ENCODE data around the gene PALS1.

Gene PALS1

DNA sequence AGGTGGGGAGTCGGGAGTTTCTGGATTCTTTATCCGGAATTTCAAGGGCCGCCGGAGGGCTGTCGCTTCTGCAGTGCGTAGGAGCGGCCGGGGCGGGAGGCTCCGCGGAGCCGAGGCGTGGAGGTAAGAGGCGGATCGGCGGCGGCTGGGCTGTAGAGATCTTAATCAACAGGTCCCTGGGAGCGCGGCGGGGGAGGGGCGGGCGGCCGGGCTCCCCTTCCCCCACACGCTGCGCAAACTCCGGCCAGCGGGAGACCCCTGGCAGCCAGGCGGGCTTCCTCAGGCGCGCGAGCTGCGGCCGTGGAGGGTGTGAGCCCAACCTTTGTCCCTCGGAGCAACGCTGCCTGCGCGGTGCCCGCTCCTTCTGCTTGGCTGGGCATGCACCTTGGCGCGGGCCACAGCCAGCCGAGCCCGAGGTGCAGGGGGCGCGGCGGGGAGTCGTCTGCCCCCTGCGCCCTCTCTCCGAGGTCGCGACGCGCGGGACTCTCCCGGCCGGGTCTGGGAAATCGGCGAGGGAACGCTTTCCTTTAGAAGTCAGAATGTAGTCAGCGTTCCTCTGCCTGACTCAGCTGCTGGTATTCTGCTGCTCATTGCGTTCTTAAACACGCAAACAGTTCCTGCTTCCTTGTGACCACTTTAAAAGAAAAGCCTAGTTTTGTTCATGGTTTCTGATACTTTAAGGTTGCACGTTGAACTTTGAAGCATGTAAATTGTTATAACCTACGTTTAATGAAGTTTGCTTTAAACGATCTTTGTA lies at the start of gene PALS1:
Gene PALS1 (plus strand): TSS at position 25 of the 757 bp plus-strand sequence. CDS start 37,736 bp downstream, outside the sequence.
- DNase-seq (ENCODE audit: low spot score) = no peak

DNA sequence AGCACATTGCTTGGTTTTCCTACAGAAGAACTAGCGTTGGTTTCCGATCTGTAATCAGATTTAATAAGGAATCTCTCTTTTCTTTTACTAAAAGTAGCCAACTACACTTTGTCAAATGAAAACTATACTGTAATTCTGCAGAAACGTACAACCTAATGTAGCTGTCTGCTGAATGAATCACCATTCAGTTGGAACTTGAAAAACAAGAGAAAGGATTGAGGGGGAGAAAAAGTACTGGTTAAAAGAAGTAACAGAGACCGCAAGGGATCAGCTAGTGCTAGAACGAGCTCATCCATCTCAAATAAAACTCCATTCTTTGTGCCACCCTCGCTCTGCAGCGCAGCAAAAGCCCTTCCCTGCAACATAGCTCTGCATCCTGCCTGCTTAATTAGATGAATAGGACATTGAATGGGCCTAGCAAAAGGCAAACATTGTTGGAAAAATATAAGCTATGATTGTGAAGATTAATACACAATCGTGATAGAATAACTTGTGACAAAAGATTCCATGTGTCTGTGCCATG lies 49.4 kb upstream of the PALS1 start:
- DNase-seq (ENCODE audit: low spot score) = no peak

DNA sequence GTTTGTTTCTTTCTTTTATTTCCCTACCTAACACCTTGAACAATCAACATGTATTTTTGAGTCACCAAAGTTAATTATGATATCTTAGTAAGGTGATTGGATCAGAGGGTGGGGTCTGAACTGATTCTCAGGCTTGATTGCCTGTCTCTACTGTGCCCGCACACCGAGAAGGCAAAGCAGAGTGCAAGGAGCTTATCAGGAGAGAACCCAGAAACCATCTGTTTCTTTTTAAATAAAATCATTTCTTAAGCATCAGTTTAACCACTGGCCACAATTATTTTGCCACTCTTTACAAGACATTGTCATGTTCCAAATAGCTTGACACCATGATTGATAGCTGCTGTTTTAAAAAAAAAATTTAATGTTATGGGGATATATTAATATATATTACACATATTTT lies 48.9 kb upstream of the PALS1 start:
- no peak for DNase-seq (ENCODE audit: low spot score)

DNA sequence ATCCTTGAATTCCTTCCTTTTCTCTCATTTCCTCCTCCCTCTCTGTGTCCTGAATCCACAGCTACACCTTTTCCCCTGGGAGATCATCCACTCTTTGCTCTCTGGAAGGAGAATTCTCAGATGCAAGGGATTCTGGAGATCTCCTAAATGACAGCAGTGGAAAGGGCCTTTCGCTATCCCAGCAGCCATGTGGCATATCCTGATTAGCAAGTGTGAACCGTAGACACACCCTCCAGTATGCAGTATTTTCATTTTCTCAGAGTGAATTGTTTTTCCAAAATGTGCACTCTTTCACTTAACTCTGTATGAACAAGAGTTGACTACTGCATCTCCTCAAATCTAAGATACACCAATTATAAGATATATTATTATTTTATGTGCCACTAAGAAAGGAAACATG lies 46.0 kb upstream of the PALS1 start:
- no peak for DNase-seq (ENCODE audit: low spot score)

DNA sequence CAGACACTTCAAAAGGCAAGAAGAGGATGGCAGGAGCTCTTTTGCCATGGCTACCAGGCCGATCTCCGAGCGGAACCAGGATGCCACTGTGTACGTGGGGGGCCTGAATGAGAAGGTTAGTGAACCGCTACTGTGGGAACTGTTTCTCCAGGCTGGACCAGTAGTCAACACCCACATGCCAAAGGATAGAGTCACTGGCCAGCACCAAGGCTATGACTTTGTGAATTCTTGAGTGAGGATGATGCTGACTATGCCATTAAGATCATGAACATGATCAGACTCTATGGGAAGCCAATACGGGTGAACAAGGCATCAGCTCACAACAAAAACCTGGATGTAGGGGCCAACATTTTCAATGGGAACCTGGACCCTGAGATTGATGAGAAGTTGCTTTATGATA lies 42.2 kb upstream of the PALS1 start:
- DNase-seq (ENCODE audit: low spot score) = no peak

DNA sequence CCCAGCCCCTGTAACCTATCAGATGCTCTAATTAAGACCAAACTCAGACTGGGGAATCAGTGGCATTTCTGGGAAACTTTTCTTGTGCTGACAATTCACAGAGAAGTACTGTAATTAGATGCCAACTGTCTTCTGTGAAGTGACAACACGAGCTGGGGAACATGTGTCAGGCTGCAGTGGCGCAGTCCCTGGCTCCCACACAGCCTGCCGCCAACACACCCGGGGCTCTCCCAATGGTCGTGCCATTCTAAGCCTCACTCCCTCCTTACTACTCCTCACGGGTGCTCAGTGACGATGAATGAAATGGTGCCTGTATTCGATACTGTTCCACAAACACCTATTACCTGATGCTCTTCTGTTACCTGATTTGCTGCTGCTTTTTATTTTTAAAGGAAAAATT lies 33.4 kb upstream of the PALS1 start:
- DNase-seq (ENCODE audit: low spot score) = no peak

DNA sequence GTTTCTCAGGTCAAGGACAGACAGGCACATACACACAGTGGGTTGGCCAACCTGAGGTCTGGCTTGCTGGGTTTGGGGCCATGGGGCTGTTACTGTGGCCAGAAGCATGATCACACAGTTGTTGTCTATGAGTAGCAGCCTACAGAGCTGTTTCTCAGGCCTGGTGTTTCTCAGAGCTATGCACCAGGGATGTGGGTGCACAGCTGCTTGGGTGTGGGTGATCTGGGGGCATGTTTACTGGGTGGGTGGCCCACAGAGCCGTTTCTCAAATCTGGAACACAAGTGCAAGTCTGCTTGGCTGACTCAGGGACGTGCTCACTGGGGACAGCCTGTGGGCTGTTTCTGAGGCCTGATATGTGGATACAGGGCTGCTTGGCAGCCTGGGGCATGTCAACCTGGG lies 23.1 kb upstream of the PALS1 start:
- DNase-seq (ENCODE audit: low spot score) = no peak

DNA sequence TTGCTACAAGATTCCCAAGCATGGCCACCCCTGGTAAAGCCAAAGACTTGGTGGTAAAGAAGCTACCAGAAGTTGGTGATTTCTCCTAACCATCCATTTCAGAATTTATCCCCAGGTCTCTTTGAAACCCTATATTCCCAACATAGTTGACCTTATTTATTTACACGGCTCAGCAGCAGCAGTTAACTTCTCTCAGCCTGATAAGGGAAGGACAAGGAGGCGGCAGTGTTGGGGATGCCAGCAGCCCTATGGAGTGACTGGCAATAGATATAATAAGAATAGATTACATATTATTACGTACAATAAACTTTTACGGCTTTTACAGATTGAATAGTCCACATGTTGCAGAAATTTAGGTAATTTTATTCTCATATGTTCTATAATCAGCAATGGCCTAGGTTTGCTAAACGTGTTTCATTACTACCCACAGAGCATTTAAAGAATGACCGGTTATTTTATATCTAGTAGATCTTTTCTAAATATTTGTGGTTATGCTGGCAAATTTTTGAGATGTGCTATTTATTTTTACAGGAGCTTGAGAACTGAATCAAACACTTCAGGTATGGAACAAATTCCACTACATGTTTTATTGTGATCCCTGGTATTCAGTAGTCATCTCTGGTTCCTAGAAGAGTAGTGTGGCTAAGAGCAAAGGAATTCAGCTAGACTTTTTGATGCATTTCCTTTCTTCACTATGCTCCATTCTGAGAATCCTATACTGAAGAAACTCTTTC lies 19.8 kb upstream of the PALS1 start:
- DNase-seq (ENCODE audit: low spot score) = no peak

DNA sequence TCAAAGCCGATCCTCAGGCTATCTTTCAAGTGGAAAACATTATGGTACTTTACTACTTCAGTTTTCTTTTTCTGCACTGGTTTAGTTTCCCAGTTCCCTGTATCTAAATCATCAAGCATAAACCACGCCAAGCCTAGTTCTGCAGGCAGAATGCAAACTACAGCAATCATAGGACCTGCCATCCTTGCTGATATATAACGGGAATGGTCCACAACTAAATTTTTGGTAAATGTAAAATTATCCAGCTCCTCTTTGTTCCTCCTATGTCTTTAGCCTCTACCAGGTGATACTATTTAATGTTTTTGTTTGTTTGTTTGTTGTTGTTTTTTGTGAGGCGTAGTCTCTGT lies 19.3 kb upstream of the PALS1 start:
- DNase-seq (ENCODE audit: low spot score) = no peak

DNA sequence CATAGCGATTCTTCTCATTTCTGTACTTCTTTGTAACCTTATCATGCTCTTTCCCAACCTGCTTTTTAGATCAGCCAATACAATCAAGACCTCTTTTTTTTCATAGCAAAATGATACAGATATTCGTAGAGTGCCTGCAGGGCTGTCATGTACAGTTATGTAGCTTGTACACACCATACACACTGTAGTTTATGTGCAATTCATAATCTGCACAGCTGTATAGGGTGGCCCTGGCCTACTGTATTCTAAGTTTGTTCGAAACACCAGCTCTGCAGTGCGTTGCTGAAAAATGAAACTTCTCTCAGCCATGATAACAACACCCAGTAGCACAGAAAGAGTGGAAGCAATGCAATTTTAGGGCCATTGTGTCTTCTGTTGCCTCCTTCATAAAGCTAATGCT lies 15.7 kb upstream of the PALS1 start:
- no peak for DNase-seq (ENCODE audit: low spot score)

DNA sequence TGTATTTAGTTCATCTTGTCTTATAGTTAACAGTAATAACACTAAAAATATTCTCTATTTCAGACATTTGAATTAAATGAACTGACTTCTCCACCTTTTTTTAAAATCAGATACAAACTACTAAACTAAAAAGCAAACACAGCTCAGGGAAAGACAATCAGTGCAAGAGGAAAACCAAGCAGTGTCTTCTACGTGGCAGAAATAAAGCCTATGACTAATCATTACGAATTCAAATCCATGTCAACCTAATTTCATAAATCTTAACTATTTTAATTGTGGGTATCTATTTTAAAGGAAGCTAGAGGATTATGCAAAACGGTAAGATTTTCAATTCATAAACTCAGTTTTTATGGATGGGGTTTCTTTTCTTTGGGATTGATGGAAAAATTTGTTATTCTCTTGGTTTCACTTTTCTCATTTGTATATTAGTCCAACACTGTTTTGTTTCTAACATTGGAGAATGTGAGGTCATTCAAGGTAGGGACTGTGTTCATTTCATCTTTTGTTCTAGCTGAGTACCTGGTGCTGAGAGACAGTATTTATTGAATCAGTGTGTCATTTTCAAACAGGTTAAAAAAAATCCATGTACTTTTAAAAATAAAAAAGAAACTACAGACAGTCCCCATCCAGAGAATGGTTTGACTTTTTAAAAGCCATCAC lies 12.8 kb upstream of the PALS1 start:
- DNase-seq (ENCODE audit: low spot score) = no peak

DNA sequence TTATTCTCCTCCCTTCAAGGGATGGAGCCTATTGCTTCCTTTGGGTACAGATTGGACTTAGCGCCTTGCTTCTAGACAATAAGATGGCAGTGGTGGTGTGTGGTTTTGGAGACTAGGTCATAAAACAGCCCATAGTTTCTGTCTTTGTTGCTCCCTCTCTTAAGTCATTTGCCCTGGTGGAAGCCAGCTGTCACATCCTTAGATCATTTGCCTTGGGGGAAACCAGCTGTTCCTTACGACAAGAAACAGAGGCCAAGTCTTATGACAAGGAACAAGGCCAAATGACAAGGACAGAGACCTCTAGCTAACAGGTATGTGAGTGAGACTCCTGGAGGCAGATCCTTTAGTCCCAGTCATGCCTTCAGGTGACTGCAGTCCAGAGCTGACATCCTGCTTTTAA lies 9.2 kb upstream of the PALS1 start:
- DNase-seq (ENCODE audit: low spot score) = no peak

DNA sequence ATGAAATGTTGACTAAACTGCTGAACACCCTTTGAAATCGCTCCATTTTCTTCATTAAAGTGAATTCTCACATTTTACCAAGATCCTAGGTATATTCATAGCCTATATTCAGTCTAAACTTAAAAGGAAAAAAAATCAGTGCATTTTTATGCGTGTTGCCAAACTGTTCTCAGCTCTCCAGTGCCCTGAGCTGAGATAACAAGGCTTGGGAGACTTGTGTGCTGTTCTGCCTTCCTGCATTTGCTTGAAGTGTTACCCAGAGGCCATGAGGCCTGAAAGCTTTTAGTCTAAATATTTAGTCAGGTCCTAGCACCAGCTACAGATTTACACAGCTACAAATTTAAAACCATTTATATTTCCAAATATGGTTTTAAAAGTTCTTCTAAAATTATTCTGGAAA lies 8.6 kb upstream of the PALS1 start:
- DNase-seq (ENCODE audit: low spot score) = no peak

DNA sequence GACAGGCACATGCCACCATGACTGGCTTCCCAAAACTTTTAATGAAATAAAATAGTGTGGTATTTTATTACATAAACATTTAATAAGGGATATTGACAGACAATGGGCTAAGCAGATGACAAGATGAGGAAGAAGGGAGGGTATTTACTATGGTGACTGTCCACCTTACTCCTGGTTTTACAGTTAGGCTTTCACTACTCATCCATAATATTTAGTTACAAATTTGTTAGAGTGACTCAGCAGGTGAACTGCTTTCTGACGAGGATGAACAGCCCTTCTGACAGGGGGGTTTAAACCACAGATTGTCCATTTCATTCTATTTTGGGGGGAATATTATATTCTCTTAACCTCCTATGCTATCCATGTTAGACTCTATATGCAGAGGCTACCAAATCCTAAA lies 3.6 kb upstream of the PALS1 start:
- DNase-seq (ENCODE audit: low spot score) = no peak

DNA sequence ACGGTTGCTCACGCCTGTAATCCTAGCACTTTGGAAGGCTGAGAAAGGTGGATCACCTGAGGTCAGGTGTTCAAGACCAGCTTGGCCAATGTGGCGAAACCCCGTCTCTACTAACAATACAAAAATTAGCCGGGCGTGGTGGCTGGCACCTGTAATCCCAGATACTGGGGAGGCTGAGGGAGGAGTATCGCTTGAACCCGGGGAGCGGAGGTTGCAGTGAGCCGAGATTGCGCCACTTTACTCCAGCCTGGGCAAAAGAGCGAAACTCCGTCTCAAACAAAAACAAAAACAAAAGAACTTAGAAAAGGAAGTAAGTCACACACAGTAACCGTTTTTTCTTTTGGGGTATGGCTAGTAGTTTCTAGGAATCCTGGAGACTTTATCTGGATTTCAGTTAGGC lies 1.7 kb upstream of the PALS1 start:
- DNase-seq (ENCODE audit: low spot score) = no peak

DNA sequence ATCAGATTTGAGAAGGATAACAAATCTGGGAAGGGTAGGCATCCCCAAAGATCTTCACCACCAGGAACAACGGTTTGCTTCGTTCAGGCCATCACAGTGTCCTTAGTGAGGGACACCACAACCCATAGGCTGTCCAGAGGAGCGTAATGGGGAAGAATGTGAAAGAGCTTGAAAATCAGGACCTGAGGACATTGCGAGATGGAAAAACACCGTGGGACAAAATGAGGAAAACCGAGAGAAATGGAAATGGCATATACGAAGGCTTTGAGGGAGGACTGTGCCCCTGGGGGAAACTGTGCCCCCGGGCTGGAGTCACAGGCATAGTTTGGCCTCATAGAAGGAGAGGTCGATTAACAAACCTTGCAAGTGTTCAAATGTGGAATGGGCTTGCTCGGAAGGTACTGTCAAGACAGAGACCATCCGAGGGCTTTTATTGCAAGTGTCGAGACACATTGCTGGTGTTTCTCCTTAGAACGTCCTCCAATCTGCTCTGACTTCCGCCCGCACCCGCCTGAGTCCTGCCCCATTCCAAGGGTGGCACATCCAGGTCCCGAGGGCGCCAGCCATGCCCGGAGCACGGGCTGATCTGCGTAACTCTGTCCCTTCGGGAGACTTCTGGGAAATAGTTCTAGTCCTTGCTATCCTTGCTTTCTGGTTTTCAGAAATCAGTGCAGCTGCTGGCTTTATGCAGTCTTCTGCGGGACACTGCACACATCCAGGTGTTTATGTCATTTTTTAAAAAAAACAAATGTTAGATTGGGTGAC lies 885 bp upstream of the PALS1 start:
- DNase-seq (ENCODE audit: low spot score) = peak; percentile 14

DNA sequence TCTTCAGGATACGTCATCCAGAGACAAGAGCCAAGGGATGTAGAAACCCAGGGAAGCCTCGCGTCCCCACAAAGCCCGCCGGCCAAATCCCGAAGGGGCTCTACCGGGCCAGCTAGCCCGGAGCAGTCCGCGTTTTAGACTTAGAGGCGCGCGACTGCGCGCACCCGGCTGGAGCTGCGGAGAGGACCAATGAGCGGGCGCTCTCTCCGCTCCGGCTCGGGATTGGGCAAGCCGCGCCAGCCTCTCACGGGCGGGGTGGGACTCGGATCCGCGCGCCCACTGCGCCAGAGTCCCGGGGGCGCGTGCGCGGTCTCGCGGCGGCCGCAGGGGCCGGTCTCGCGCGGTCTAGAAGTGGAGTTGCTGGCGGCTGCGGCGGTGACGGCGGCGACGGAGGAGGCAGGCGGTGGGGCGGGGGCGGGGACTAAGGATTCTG lies 241 bp upstream of the PALS1 start:
- peak; percentile 94 for DNase-seq (ENCODE audit: low spot score)

DNA sequence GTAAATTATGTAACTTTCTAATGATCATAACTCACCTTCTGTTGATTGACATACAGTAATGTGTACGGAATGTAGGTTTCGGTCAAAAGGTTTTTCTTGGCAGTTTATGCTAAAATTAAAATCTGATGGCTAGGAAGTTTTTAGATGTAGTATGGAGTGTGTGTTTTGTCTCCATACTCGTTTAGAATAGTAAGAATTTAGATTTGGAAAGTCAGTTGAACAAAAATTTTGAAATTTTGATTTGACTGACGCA lies 859 bp downstream of the PALS1 start:
- no peak for DNase-seq (ENCODE audit: low spot score)

DNA sequence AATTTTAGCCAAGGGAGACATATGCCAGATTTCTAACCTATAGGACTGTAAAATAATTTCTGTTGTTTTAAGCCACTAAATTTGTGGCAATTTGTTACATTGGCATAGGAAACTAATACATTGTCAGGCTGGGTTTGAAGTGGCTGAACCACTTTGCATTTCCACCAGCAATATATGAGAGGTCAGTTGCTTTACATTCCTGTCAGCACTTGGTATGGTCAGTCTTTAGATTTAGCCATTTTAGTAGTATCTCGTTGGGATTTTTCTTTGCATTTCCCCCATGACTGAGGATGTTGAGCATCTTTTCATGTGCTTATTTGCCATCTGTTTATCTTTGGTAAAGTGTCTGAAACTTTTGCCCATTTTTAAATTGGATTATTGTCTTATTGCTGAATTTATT lies 3.9 kb downstream of the PALS1 start:
- no peak for DNase-seq (ENCODE audit: low spot score)

DNA sequence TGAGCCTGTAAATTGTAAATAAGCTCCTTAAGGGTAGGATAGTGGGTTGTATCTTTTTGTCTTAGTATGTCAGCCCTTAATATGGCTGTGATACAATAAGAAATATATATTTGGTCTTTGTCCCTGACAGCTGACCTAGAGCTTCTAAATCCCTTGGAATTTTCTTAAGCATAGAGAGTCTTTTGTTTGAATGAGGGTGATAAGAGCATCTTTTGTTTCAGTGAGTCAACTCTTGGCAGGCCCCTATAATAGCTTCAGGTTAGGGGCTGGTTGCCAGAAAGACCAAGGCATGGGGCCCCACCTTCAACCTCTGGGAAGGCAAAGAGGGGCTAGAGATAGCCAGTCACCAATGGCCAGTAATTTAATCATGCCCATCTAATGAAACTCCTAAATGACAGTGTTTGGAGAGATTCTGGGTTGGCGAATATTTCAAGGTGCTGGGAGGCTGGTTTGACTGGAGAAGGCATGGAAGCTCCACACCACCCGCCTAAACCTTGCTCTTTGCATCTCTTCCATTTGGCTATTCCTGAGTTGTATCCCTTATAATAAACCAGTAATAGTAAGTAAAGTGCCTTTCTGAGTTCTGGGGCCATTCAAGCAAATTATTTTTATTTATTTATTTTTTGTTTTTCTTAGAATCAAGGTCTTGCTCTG lies 10.5 kb downstream of the PALS1 start:
- DNase-seq (ENCODE audit: low spot score) = no peak

DNA sequence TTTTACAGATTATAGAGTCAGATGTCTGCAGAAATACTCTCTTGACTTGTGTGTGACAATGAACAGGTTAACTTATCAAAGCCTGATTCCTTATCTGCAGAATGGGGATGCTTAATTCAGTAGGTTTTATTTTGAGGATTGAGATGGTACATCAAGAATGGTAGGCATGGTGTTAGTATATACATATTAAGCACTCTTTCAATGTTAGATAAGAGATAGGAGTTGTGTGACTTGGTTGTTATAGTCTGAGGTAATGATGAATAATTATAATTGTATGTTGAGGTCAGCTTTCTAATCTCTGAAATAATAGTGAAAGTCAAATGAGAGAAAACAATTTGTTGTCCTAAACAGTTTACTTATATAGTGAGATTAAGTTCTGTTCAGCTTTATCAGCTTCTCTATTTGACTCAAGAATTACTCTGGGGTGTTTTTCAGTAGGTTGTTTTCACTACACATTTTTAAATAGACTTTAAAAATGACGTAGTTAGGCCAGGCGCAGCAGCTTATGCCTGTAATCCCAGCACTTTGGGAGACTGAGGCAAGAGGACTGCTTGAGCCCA lies 11.9 kb downstream of the PALS1 start:
- no peak for DNase-seq (ENCODE audit: low spot score)

DNA sequence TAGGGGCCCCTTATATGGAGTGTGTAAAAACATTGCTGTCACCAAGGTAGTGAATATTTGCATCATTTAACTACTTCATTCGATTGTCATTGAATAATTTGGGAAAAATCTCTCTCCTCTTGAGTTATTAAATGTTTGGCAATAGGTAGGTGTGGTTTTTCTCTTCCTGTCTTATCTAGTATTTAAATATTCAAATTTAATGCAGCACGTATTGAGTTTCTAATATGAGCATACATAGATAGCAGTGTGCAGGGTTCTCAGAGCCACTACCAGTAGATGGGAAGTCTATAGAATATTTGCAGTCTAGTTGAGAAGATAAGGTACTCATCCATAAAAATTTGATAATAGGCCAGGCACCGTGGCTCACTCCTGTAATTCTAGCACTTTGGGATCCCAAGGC lies 16.7 kb downstream of the PALS1 start:
- DNase-seq (ENCODE audit: low spot score) = no peak
